GM12878 (cell line): ENCODE measurements around the gene JAG2. TPM values are rescaled to one million over a fixed set of nuclear protein-coding genes. Genes with fewer than 3 reads are reported as not detected.

Experiments used
- ATAC-seq: fragments of 200-7000 bp; cut with Tn5 transposase; 3 replicates; pipeline ENCODE4 v1.9.1; 2020; ENCODE audit warnings: mild to moderate bottlenecking, moderate library complexity
- BruUV-seq: library from RNA; stranded (reverse); fragments of 400-500 nt; replicated peaks from 2 replicates; lab custom pipeline; 2021; lab: Mats Ljungman, UMichigan
- CTCF ChIA-PET: fragments of 300-600 bp; sonication (Branson Sonifier 250); formaldehyde crosslinking; extraction: SDS; loops from one replicate; lab custom pipeline; 2021; ENCODE audit warnings: inconsistent platforms; lab: Yijun Ruan, JAX
- POLR2A ChIA-PET: fragments of 350-600 bp; formaldehyde crosslinking; extraction: SDS; loops from one replicate; lab custom pipeline; 2021; ENCODE audit warnings: inconsistent platforms; lab: Charles Lee
- RAD21 ChIA-PET: fragments of 300-600 bp; sonication (Branson Sonifier 250); formaldehyde crosslinking; loops from one replicate; lab custom pipeline; 2023; ENCODE audit warnings: antibody characterized with exemption; ENCODE audit not compliant: unreplicated experiment; lab: Charles Lee
- SMC1A ChIA-PET: fragments of 300-600 bp; sonication (Branson Sonifier 250); formaldehyde crosslinking; loops from one replicate; lab custom pipeline; 2023; ENCODE audit not compliant: unreplicated experiment, uncharacterized antibody; lab: Charles Lee
- DNase-seq: peaks from one replicate; pipeline ENCODE4 v3.0.0-alpha.2; 2011; ENCODE audit warnings: low read depth, low spot score
- FAIRE-seq: peaks from 3 replicates; lab custom pipeline; 2011; peaks lifted over from hg19 to GRCh38; lab: Jason Lieb, UNC
- H2AFZ ChIP-seq: 2 replicates; pipeline ENCODE4 v1.6.0; 2011; ENCODE audit warnings: low read depth, low read length, control low read depth; ENCODE audit not compliant: control insufficient read depth
- H3K27ac ChIP-seq: 2 replicates; pipeline ENCODE4 v1.5.1; 2011; ENCODE audit warnings: control low read depth; ENCODE audit not compliant: control insufficient read depth, insufficient read depth
- H3K27me3 ChIP-seq, 2 experiments: replicated peaks in 1 of 2; 2 replicates each; pipeline versions ENCODE4 v1.6.0 to v1.6.1; 2011; ENCODE audit warnings: low read length in 1 of 2; ENCODE audit not compliant: control insufficient read depth in 2 of 2, insufficient read depth in 2 of 2
- H3K36me3 ChIP-seq, 2 experiments: 2 replicates each; pipeline ENCODE4 v1.5.1; 2011; ENCODE audit warnings: low read length in 1 of 2; ENCODE audit not compliant: control insufficient read depth in 2 of 2, insufficient read depth in 2 of 2
- H3K4me1 ChIP-seq: 2 replicates; pipeline ENCODE4 v1.6.1; 2011; ENCODE audit warnings: mild to moderate bottlenecking, low read length, moderate library complexity, mixed read lengths; ENCODE audit not compliant: control insufficient read depth, insufficient read depth
- H3K4me2 ChIP-seq: 2 replicates; pipeline ENCODE4 v1.6.0; 2011; ENCODE audit warnings: control low read depth; ENCODE audit not compliant: control insufficient read depth, insufficient read depth
- H3K4me3 ChIP-seq: fragments of 200-600 bp; sonication (generic); 2 replicates; pipeline ENCODE4 v1.5.1; 2016
- H3K79me2 ChIP-seq: 2 replicates; pipeline ENCODE4 v1.6.0; 2011; ENCODE audit warnings: low read length; ENCODE audit not compliant: control insufficient read depth, insufficient read depth
- H3K9ac ChIP-seq: 2 replicates; pipeline ENCODE4 v1.8.0; 2011; ENCODE audit warnings: low read length, control low read depth, mixed read lengths; ENCODE audit not compliant: control insufficient read depth, insufficient read depth
- H3K9me3 ChIP-seq: replicated peaks from 3 replicates; pipeline ENCODE4 v1.5.1; 2011; ENCODE audit warnings: mild to moderate bottlenecking, low read length; ENCODE audit not compliant: control insufficient read depth, insufficient read depth
- H4K20me1 ChIP-seq: 2 replicates; pipeline ENCODE4 v1.6.0; 2011; ENCODE audit not compliant: control insufficient read depth, insufficient read depth
- ATF7 ChIP-seq: fragments of 450-650 bp; IDR thresholded peaks from 2 replicates; pipeline ENCODE4 v1.6.1; 2016; ENCODE audit warnings: low read depth, mild to moderate bottlenecking
- CHD4 ChIP-seq: fragments of 200-600 bp; sonication (generic); IDR thresholded peaks from 2 replicates; pipeline ENCODE4 v1.6.1; 2016; ENCODE audit warnings: mild to moderate bottlenecking
- ESRRA ChIP-seq: IDR thresholded peaks from 2 replicates; pipeline ENCODE4 v1.6.1; 2012; ENCODE audit warnings: mild to moderate bottlenecking, low read length, improper control_type of control experiment
- GATAD2B ChIP-seq: fragments of 450-650 bp; conservative IDR thresholded peaks from 2 replicates; pipeline ENCODE4 v1.6.1; 2017; ENCODE audit warnings: low read depth, mild to moderate bottlenecking, moderate library complexity
- KLF5 ChIP-seq: fragments of 450-650 bp; IDR thresholded peaks from 2 replicates; pipeline ENCODE4 v1.6.1; 2014; ENCODE audit warnings: mild to moderate bottlenecking; ENCODE audit not compliant: partially characterized antibody
- NBN ChIP-seq: fragments of 450-650 bp; IDR thresholded peaks from 2 replicates; pipeline ENCODE4 v1.6.1; 2016
- SIN3A ChIP-seq: IDR thresholded peaks from 2 replicates; pipeline ENCODE4 v1.6.1; 2012; ENCODE audit warnings: low read depth, low read length, improper control_type of control experiment
- SMC3 ChIP-seq: IDR thresholded peaks from 2 replicates; pipeline ENCODE4 v1.6.1; 2011; ENCODE audit warnings: low read length, improper control_type of control experiment, borderline replicate concordance
- SRF ChIP-seq, 2 experiments: IDR thresholded peaks; 2 replicates each; pipeline ENCODE4 v1.6.1; 2011; ENCODE audit warnings: low read depth in 2 of 2, low read length in 2 of 2, mild to moderate bottlenecking in 1 of 2, moderate library complexity in 1 of 2
- WGBS: methylation state at CpG from one replicate; pipeline ENCODE4 v1.1.6; 2016; ENCODE audit warnings: low lambda C conversion rate; ENCODE audit not compliant: insufficient replicate concordance, insufficient coverage; ENCODE audit errors: missing lambda C conversion rate; 5-methylcytosine and 5-hydroxymethylcytosine counted together
- in situ Hi-C: fragments of 300-500 bp; cut with MboI; formaldehyde crosslinking; loops from 9 replicates; pipeline ENCODE4 v1.14.3; 2018; ENCODE audit warnings: mixed read lengths
- intact Hi-C: fragments of 100-400 bp; cut with micrococcal nuclease; formaldehyde crosslinking; loops from one replicate; pipeline ENCODE4 v1.14.2; 2022; ENCODE audit not compliant: unreplicated experiment
- polyA plus RNA-seq, 11 experiments: library from polyadenylated mRNA; depleted of rRNA in 4 of 11; unstranded in 6 of 11; stranded (reverse) in 5 of 11; fragments of >200 nt; fragmentation: Nextera tagmentation in 4 of 11; fragmentation: Illumina TruSeq in 1 of 11; extraction: Ambion mirVana in 4 of 11; extraction: Trizol in 1 of 11; gene quantifications; 1 replicate in 1 of 11; 2 replicates in 10 of 11; pipeline versions ENCODE4 v1.2.1 to v1.2.3, GENCODE V29; 2011 to 2016; ENCODE audit warnings: inconsistent platforms in 2 of 11, missing spikeins in 2 of 11, low read depth in 1 of 11
- total RNA-seq, 4 experiments: library from RNA; depleted of rRNA in 3 of 4; stranded (reverse); fragments of >200 nt in 3 of 4; fragmentation: Illumina TruSeq in 1 of 4; extraction: Trizol in 1 of 4; gene quantifications; 2 replicates each; pipeline versions ENCODE4 v1.2.1 to v1.2.3, GENCODE V29; 2013 to 2021
- TF ChIP-seq, protein P1 (sequence below): IDR thresholded peaks from 2 replicates; pipeline ENCODE4 v1.6.1; 2012; ENCODE audit warnings: low read length, inconsistent platforms

Gene JAG2
- total and polyA plus RNA-seq, 10 of the 15 experiments (the other 5 are each of a cell fraction or from before 2014, with no cell fraction given), result 0.04 to 0.14 (median 0.06) TPM; not detected in 5

DNA sequence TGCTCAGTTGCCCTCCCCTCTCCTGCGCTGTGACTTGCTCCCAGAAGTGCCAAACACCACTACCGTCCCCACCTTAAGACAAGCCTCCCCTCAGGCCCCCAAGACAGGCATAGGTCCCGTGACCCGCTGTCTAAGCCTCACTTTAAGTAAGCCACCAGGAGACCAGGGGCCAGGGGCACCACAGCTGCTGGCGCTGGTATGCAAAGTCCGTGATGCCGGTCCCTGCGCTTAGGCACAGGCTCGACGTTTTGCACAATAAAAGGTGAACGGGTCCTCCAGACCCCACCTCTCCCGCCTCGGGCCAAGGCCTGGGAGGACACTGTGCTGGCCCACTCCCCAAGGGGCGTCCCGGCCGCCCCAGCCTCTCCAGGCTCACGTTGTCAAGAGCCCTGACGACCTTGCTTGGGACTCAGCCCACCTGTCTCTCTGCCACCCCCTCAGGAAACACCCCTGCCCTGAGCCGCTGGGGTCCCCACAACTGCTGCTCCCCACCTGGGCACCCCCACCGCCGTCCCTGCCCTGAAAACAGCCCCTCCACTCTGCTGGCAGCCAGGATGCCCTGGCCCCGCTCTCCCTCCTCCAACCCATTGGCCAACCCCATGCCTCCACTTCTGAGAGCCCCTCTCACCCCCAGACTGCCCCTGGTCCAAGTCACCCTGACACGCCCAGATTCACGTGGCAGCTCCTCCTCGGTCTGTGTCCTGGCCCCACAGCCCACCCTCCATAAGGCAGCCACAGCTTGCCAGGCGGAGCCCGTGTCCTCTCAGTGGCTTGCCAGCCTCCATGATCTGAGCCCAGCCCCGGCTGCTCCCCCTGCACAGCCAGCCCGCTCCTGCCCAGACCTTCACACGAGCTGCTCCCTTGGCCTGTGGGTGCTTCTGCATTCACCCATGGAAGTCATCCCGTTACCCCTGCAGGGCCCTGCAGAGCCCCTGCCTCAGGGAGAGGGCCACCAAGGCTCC lies 11.9 kb downstream of the JAG2 start:
- H3K4me3 ChIP-seq, result no peak overlapping the region
- no peak overlapping the region for H3K9ac ChIP-seq
- 23% methylated on average over 31 of the region's 31 CpGs for WGBS
- H3K27me3 ChIP-seq, result no peaks in the 10 kb centered on the region
- ChIA-PET CTCF (interaction anchor here (0.6 kb wide), 1 partner anchor 182 kb away, joined by 3 read pairs; no protein-coding TSS in a partner anchor), POLR2A (no interaction called here), SMC1A (no interaction called here), RAD21 (no interaction called here)
- FAIRE-seq (no peak), ATAC-seq (no peak), DNase-seq (no peak)
- intact Hi-C loops, result no loop called here
- in situ Hi-C loops, result no loop called here
- no peaks in the 10 kb centered on the region for H3K36me3 ChIP-seq
- no peaks in the 10 kb centered on the region for H3K4me1 ChIP-seq
- no peak overlapping the region for H3K4me2 ChIP-seq
- no peaks in the 10 kb centered on the region for H3K9me3 ChIP-seq
- no peak overlapping the region for H2AFZ ChIP-seq
- TF ChIP-seq ATF7, result no peak
- no peak for TF ChIP-seq SRF (IDR thresholded peaks at IDR 0.05; ENCODE audit: low read depth in 2 of 2, low read length in 2 of 2)
- no peak for TF ChIP-seq SMC3
- no peak for TF ChIP-seq ESRRA
- TF ChIP-seq NBN, result no peak
- no peak for TF ChIP-seq GATAD2B
- TF ChIP-seq, protein P1, sequence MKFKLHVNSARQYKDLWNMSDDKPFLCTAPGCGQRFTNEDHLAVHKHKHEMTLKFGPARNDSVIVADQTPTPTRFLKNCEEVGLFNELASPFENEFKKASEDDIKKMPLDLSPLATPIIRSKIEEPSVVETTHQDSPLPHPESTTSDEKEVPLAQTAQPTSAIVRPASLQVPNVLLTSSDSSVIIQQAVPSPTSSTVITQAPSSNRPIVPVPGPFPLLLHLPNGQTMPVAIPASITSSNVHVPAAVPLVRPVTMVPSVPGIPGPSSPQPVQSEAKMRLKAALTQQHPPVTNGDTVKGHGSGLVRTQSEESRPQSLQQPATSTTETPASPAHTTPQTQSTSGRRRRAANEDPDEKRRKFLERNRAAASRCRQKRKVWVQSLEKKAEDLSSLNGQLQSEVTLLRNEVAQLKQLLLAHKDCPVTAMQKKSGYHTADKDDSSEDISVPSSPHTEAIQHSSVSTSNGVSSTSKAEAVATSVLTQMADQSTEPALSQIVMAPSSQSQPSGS, result no peak
- TF ChIP-seq SIN3A, result no peak
- TF ChIP-seq KLF5, result no peak
- no peak for TF ChIP-seq CHD4
- no peaks in the 10 kb centered on the region for H4K20me1 ChIP-seq
- BruUV-seq, result no TSS peak
- H3K27ac ChIP-seq, result no peak overlapping the region
- H3K79me2 ChIP-seq, result no peaks in the 10 kb centered on the region
